Fibroblast of mammary gland (primary cell): ENCODE data around the gene MSMO1.

Experiments
- DNase-seq: peaks from one replicate; pipeline ENCODE4 v3.0.0-alpha.2; 2010; ENCODE audit warnings: low read depth
- H3K4me3 ChIP-seq: 2 replicates; pipeline ENCODE4 v1.5.1; 2011; ENCODE audit warnings: low read depth, mild to moderate bottlenecking, low read length, moderate library complexity; ENCODE audit not compliant: control insufficient read depth
- CTCF ChIP-seq: conservative IDR thresholded peaks from 2 replicates; pipeline ENCODE4 v1.5.1; 2011; ENCODE audit warnings: low read depth, low read length, inconsistent platforms; ENCODE audit not compliant: control insufficient read depth, insufficient read depth

MSMO1 gene

GRCh38 chr4:165380805-165381204 is 53.3 kb downstream of the MSMO1 start:
- no peak overlapping the region for H3K4me3 ChIP-seq
- DNase-seq = no peak
- no peak for TF ChIP-seq CTCF

DNA sequence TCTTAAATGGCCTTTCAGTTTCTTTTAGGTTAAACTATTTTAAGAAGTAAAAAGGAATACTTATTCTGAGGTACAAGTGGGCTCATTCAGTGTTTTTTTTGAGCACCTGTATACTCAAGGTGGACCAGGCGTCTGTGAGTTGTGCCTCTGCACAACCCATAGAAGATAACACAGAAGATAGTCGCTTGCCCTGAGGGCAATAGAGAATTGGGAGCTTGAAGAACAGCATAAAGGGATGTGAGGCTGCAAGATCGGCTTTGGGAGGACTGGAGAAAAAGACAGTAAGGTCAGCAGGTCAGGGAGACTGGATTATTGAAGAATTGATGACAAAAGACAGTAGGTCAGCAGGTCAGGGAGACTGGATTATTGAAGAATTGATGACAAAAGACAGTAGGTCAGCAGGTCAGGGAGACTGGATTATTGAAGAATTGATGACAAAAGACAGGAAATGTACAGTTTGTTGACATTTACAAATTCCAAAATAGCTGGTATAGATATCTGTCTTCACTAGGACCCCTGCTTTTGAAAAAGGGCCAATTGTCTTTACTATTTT is 54.4 kb downstream of the MSMO1 start:
- TF ChIP-seq CTCF = no peak
- H3K4me3 ChIP-seq = no peak overlapping the region
- DNase-seq = no peak

DNA sequence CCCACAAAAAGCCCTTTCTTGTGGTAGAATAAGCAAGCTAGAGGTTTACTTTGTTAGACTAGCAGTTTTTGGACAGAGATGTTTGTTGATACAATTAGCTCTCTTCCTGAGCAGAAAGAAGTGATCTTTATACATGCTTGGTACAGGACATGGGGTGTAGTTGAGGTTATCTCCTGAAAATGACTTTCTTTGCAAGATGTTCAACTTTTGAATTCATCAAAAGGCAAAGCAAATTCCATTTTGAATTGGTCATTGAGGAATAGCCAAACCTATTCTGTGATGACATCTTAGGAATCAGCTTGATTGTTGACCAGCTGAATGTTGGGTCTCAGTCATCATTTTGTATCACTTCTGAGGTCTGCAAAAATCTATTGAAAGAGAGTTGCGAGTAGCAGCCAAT is 55.2 kb downstream of the MSMO1 start:
- no peak for TF ChIP-seq CTCF
- no peak overlapping the region for H3K4me3 ChIP-seq
- no peak for DNase-seq

GRCh38 chr4:165383591-165384073 is 56.2 kb downstream of the MSMO1 start:
- H3K4me3 ChIP-seq = no peak overlapping the region
- DNase-seq = peak; percentile 65
- TF ChIP-seq CTCF = no peak

DNA sequence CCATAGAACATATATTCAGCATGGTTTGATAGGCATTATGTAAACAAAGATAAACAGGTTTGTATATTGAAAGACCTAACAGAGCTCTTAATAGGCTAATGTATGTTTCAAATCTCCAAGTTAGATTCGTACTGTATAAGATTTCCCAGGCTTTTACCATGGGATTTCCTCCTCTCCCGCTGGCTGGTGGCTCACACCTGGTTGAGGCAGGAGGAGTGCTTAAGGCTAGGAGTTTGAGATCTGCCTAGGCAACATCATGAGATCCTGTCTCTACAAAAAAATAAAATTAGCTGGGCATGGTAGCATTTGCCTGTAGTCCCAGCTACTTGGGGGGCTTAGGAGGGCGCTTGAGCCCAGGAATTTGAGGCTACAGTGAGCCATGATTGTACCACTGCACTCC is 56.7 kb downstream of the MSMO1 start:
- DNase-seq = no peak
- TF ChIP-seq CTCF = no peak

DNA sequence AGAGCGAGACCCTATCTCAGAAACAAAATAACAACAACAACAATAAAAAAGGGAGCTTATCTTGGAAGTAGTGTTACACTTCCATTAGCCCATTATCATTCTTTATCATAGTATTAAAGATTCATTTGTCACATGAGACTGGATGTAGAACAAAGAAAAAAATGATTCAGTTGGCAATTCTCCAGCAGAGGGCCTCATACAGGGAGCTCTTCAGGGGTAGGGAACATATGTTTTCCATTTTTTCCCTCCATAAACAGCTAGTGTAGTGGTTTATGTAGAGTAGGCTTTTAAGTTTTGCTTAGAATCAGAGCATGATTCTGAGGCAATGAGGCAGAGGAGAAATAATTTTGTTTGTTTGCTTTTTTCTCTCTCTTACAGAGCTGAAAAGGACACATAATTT is 57.1 kb downstream of the MSMO1 start:
- H3K4me3 ChIP-seq = no peak overlapping the region
- peak; percentile 86 for DNase-seq
- no peak for TF ChIP-seq CTCF

More for the DNA sequence above, 56.7 kb downstream of the MSMO1 start:
- H3K4me3 ChIP-seq = no peak overlapping the region

DNA sequence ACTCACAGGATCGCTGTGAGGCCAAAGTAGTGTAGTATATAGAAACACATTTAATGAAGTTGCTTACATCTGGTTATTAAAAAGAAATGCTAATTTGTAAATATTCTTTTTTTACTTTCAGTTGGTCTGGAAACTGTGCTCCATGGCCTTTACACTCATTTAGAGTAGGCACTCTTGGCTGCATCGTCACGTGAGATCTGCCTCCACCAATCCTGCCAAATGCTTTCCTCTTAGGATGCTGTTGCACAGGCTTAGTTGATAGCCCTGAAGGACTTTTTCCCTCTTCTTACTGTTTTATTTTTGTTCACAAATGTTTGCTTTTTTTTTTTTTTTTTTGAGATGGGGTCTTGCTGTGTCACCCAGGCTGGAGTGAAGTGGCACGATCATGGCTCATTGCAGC is 57.7 kb downstream of the MSMO1 start:
- H3K4me3 ChIP-seq = no peak overlapping the region
- TF ChIP-seq CTCF = no peak
- no peak for DNase-seq
